ENCODE measurements around the gene FBN3.

FBN3 gene

GRCh38 chr19:8120636-8121480, 28.5 kb downstream of the FBN3 start:
- TF ChIP-seq CTCF (IDR thresholded peaks at IDR 0.05; ENCODE audit: low read depth, low read length), result no peak
- no peak for DNase-seq (ENCODE audit: low read depth in 2 of 2)

GRCh38 chr19:8117991-8118390, 31.4 kb downstream of the FBN3 start:
- no peak overlapping the region for H3K4me3 ChIP-seq (replicated peaks in 1 of 2; ENCODE audit: low read depth in 2 of 2, low read length in 2 of 2)
- no peak for TF ChIP-seq CTCF (IDR thresholded peaks at IDR 0.05; ENCODE audit: low read depth, low read length)

More at GRCh38 chr19:8120636-8121480, 28.5 kb downstream of the FBN3 start:
- no peak overlapping the region for H3K4me3 ChIP-seq (replicated peaks in 1 of 2; ENCODE audit: low read depth in 2 of 2, low read length in 2 of 2)

GRCh38 chr19:8116437-8117293, 32.7 kb downstream of the FBN3 start:
- TF ChIP-seq CTCF (IDR thresholded peaks at IDR 0.05; ENCODE audit: low read depth, low read length), result no peak
- DNase-seq (ENCODE audit: low read depth in 2 of 2), result no peak
- no peak overlapping the region for H3K4me3 ChIP-seq (replicated peaks in 1 of 2; ENCODE audit: low read depth in 2 of 2, low read length in 2 of 2)

More at GRCh38 chr19:8117991-8118390, 31.4 kb downstream of the FBN3 start:
- no peak for DNase-seq (ENCODE audit: low read depth in 2 of 2)

GRCh38 chr19:8115805-8116396, 33.5 kb downstream of the FBN3 start:
- TF ChIP-seq CTCF (IDR thresholded peaks at IDR 0.05; ENCODE audit: low read depth, low read length), result no peak
- H3K4me3 ChIP-seq (replicated peaks in 1 of 2; ENCODE audit: low read depth in 2 of 2, low read length in 2 of 2), result no peak overlapping the region
- no peak for DNase-seq (ENCODE audit: low read depth in 2 of 2)

GRCh38 chr19:8113017-8113416, 36.4 kb downstream of the FBN3 start:
- TF ChIP-seq CTCF (IDR thresholded peaks at IDR 0.05; ENCODE audit: low read depth, low read length), result no peak

GRCh38 chr19:8111376-8111775, 38.0 kb downstream of the FBN3 start:
- DNase-seq (ENCODE audit: low read depth in 2 of 2), result no peak
- no peak overlapping the region for H3K4me3 ChIP-seq (replicated peaks in 1 of 2; ENCODE audit: low read depth in 2 of 2, low read length in 2 of 2)
- no peak for TF ChIP-seq CTCF (IDR thresholded peaks at IDR 0.05; ENCODE audit: low read depth, low read length)

More at GRCh38 chr19:8113017-8113416, 36.4 kb downstream of the FBN3 start:
- H3K4me3 ChIP-seq (replicated peaks in 1 of 2; ENCODE audit: low read depth in 2 of 2, low read length in 2 of 2), result no peak overlapping the region
- no peak for DNase-seq (ENCODE audit: low read depth in 2 of 2)

Measured in cardiac fibroblast (primary cell).